ENCODE data around the gene SEPTIN7.
"Not testable (repeated sequence)": the region's sequence is repeated elsewhere in the genome, so short reads cannot be mapped to it uniquely, and the experiment has no call there.

SEPTIN7 gene

GRCh38 chr7:35755711-35756110 lies 45.1 kb upstream of the SEPTIN7 start:
- peak overlapping the region; percentile 10 for H4K8ac ChIP-seq (ENCODE audit: low read length)
- peak overlapping the region; percentile 7 for H2BK15ac ChIP-seq (ENCODE audit: low read depth, poor library complexity, severe bottlenecking)
- DNase-seq, result peak; percentile 24
- H3K9me3 ChIP-seq (ENCODE audit: control insufficient read depth, low read length), result no peaks in the 10 kb centered on the region
- H3K27ac ChIP-seq (ENCODE audit: low read length, poor library complexity, severe bottlenecking), result no peak overlapping the region
- peak overlapping the region in 1 of 2 experiments; percentile 96 for H2BK12ac ChIP-seq (ENCODE audit: low read length in 2 of 2)
- H3K4me2 ChIP-seq (ENCODE audit: low read length, poor library complexity, severe bottlenecking), result no peak overlapping the region
- H3K9ac ChIP-seq (ENCODE audit: low read length), result no peak overlapping the region
- no peak overlapping the region for H2AK5ac ChIP-seq (ENCODE audit: low read length, severe bottlenecking)
- H2BK5ac ChIP-seq (ENCODE audit: low read depth, low read length, poor library complexity, severe bottlenecking), result no peak overlapping the region
- H2BK120ac ChIP-seq (ENCODE audit: low read depth, low read length), result no peak overlapping the region
- H3K18ac ChIP-seq (ENCODE audit: low read depth in 1 of 2, low read length in 2 of 2), result peak overlapping the region in 1 of 2 experiments; percentile 89
- H3K36me3 ChIP-seq (ENCODE audit: control insufficient read depth in 1 of 2, insufficient read depth in 2 of 2, low read depth in 1 of 2, low read length in 2 of 2), result no peaks in the 10 kb centered on the region
- H3K23ac ChIP-seq (ENCODE audit: low read length in 2 of 2), result no peak overlapping the region
- H3K14ac ChIP-seq (ENCODE audit: low read length in 2 of 2), result peak overlapping the region in 1 of 2 experiments; percentile 18
- no peaks in the 10 kb centered on the region for H3K27me3 ChIP-seq (ENCODE audit: control insufficient read depth in 1 of 2, insufficient read depth in 1 of 2, low read length in 2 of 2)
- H3K4me1 ChIP-seq (ENCODE audit: control insufficient read depth, insufficient read depth, low read depth, low read length), result no peaks in the 10 kb centered on the region
- H3K4me3 ChIP-seq (ENCODE audit: insufficient read depth in 1 of 2, low read depth in 1 of 2, low read length in 2 of 2), result no peak overlapping the region
- no peak overlapping the region for H2AFZ ChIP-seq (ENCODE audit: low read depth, low read length)
- WGBS, result 66% methylated on average over 3 of the region's 3 CpGs
- H4K91ac ChIP-seq (ENCODE audit: low read length), result no peak overlapping the region
- H3K79me1 ChIP-seq (replicated peaks; ENCODE audit: low read length, poor library complexity, severe bottlenecking), result no peaks in the 10 kb centered on the region
- H3K4ac ChIP-seq (ENCODE audit: low read depth in 1 of 2, low read length in 2 of 2), result no peak overlapping the region

GRCh38 chr7:35756453-35756852 lies 44.4 kb upstream of the SEPTIN7 start:
- H3K27me3 ChIP-seq (ENCODE audit: control insufficient read depth in 1 of 2, insufficient read depth in 1 of 2, low read length in 2 of 2); H3K27ac ChIP-seq (ENCODE audit: low read length, poor library complexity, severe bottlenecking); H2AFZ ChIP-seq (ENCODE audit: low read depth, low read length); H3K23ac ChIP-seq (ENCODE audit: low read length in 2 of 2); H3K4ac ChIP-seq (ENCODE audit: low read depth in 1 of 2, low read length in 2 of 2); H2BK15ac ChIP-seq (ENCODE audit: low read depth, poor library complexity, severe bottlenecking); H3K79me1 ChIP-seq (replicated peaks; ENCODE audit: low read length, poor library complexity, severe bottlenecking); H2BK120ac ChIP-seq (ENCODE audit: low read depth, low read length); H3K4me1 ChIP-seq (ENCODE audit: control insufficient read depth, insufficient read depth, low read depth, low read length); H3K14ac ChIP-seq (ENCODE audit: low read length in 2 of 2); H4K8ac ChIP-seq (ENCODE audit: low read length); H4K91ac ChIP-seq (ENCODE audit: low read length); H3K4me2 ChIP-seq (ENCODE audit: low read length, poor library complexity, severe bottlenecking); H2AK5ac ChIP-seq (ENCODE audit: low read length, severe bottlenecking); H3K4me3 ChIP-seq (ENCODE audit: insufficient read depth in 1 of 2, low read depth in 1 of 2, low read length in 2 of 2); H2BK5ac ChIP-seq (ENCODE audit: low read depth, low read length, poor library complexity, severe bottlenecking); H3K9ac ChIP-seq (ENCODE audit: low read length); DNase-seq; H3K18ac ChIP-seq (ENCODE audit: low read depth in 1 of 2, low read length in 2 of 2); H3K9me3 ChIP-seq (ENCODE audit: control insufficient read depth, low read length); H3K36me3 ChIP-seq (ENCODE audit: control insufficient read depth in 1 of 2, insufficient read depth in 2 of 2, low read depth in 1 of 2, low read length in 2 of 2): not testable (repeated sequence)
- 90% methylated on average over 2 of the region's 2 CpGs for WGBS
- H2BK12ac ChIP-seq (ENCODE audit: low read length in 2 of 2), result peak overlapping the region in 1 of 2 experiments; percentile 66

- 71% methylated on average over 1 of the region's 3 CpGs for WGBS
- Histone ChIP-seq H3K4ac (ENCODE audit: low read depth in 1 of 2, low read length in 2 of 2) (peak overlapping the region in 1 of 2 experiments; percentile 49), H3K9me3 (ENCODE audit: control insufficient read depth, low read length) (no peaks in the 10 kb centered on the region), H2BK120ac (ENCODE audit: low read depth, low read length) (no peak overlapping the region), H3K79me1 (replicated peaks; ENCODE audit: low read length, poor library complexity, severe bottlenecking) (no peaks in the 10 kb centered on the region), H2AK5ac (ENCODE audit: low read length, severe bottlenecking) (no peak overlapping the region), H3K18ac (ENCODE audit: low read depth in 1 of 2, low read length in 2 of 2) (peak overlapping the region in 1 of 2 experiments; percentile 57), H2BK15ac (ENCODE audit: low read depth, poor library complexity, severe bottlenecking) (no peak overlapping the region), H3K14ac (ENCODE audit: low read length in 2 of 2) (no peak overlapping the region), H4K91ac (ENCODE audit: low read length) (no peak overlapping the region), H3K23ac (ENCODE audit: low read length in 2 of 2) (no peak overlapping the region), H3K27ac (ENCODE audit: low read length, poor library complexity, severe bottlenecking) (no peak overlapping the region), H3K36me3 (ENCODE audit: control insufficient read depth in 1 of 2, insufficient read depth in 2 of 2, low read depth in 1 of 2, low read length in 2 of 2) (no peaks in the 10 kb centered on the region), H3K27me3 (ENCODE audit: control insufficient read depth in 1 of 2, insufficient read depth in 1 of 2, low read length in 2 of 2) (no peaks in the 10 kb centered on the region), H4K8ac (ENCODE audit: low read length) (no peak overlapping the region), H3K9ac (ENCODE audit: low read length) (no peak overlapping the region), H2BK12ac (ENCODE audit: low read length in 2 of 2) (peak overlapping the region in 1 of 2 experiments; percentile 42), H3K4me1 (ENCODE audit: control insufficient read depth, insufficient read depth, low read depth, low read length) (no peaks in the 10 kb centered on the region), H3K4me3 (ENCODE audit: insufficient read depth in 1 of 2, low read depth in 1 of 2, low read length in 2 of 2) (no peak overlapping the region), H3K4me2 (ENCODE audit: low read length, poor library complexity, severe bottlenecking) (no peak overlapping the region), H2BK5ac (ENCODE audit: low read depth, low read length, poor library complexity, severe bottlenecking) (no peak overlapping the region), H2AFZ (ENCODE audit: low read depth, low read length) (no peak overlapping the region)
- no peak for DNase-seq
Measured at GRCh38 chr7:35757574-35757973, 43.3 kb upstream of the SEPTIN7 start.

GRCh38 chr7:35758421-35758820 lies 42.4 kb upstream of the SEPTIN7 start:
- Histone ChIP-seq H2BK120ac (ENCODE audit: low read depth, low read length) (no peak overlapping the region), H3K9me3 (ENCODE audit: control insufficient read depth, low read length) (no peaks in the 10 kb centered on the region), H3K27me3 (ENCODE audit: control insufficient read depth in 1 of 2, insufficient read depth in 1 of 2, low read length in 2 of 2) (no peaks in the 10 kb centered on the region), H3K23ac (ENCODE audit: low read length in 2 of 2) (no peak overlapping the region), H3K4me1 (ENCODE audit: control insufficient read depth, insufficient read depth, low read depth, low read length) (no peaks in the 10 kb centered on the region), H3K36me3 (ENCODE audit: control insufficient read depth in 1 of 2, insufficient read depth in 2 of 2, low read depth in 1 of 2, low read length in 2 of 2) (no peaks in the 10 kb centered on the region), H2BK5ac (ENCODE audit: low read depth, low read length, poor library complexity, severe bottlenecking) (no peak overlapping the region), H4K8ac (ENCODE audit: low read length) (no peak overlapping the region), H3K79me1 (replicated peaks; ENCODE audit: low read length, poor library complexity, severe bottlenecking) (no peaks in the 10 kb centered on the region), H3K18ac (ENCODE audit: low read depth in 1 of 2, low read length in 2 of 2) (no peak overlapping the region), H2AFZ (ENCODE audit: low read depth, low read length) (no peak overlapping the region), H4K91ac (ENCODE audit: low read length) (no peak overlapping the region), H3K4me3 (ENCODE audit: insufficient read depth in 1 of 2, low read depth in 1 of 2, low read length in 2 of 2) (no peak overlapping the region), H2AK5ac (ENCODE audit: low read length, severe bottlenecking) (no peak overlapping the region), H3K14ac (ENCODE audit: low read length in 2 of 2) (no peak overlapping the region), H3K27ac (ENCODE audit: low read length, poor library complexity, severe bottlenecking) (no peak overlapping the region), H2BK15ac (ENCODE audit: low read depth, poor library complexity, severe bottlenecking) (no peak overlapping the region), H3K4me2 (ENCODE audit: low read length, poor library complexity, severe bottlenecking) (no peak overlapping the region), H3K9ac (ENCODE audit: low read length) (no peak overlapping the region), H2BK12ac (ENCODE audit: low read length in 2 of 2) (no peak overlapping the region), H3K4ac (ENCODE audit: low read depth in 1 of 2, low read length in 2 of 2) (no peak overlapping the region)
- peak; percentile 13 for DNase-seq
- WGBS, result 0% methylated on average over 1 of the region's 2 CpGs
